Esophagus muscularis mucosa (tissue), 4 donors: ENCODE data around the gene CPA4. TPM values are rescaled to one million over a fixed set of nuclear protein-coding genes. Genes with fewer than 3 reads are reported as not detected.

Experiments used
- DNase-seq: peaks from one replicate; pipeline ENCODE4 v3.0.0-alpha.2; 2017; ENCODE audit errors: extremely low spot score
- H3K27ac ChIP-seq, 4 donors: fragments of 200-600 bp; sonication (generic); replicated peaks in 1 of 4; 1 replicate in 3 of 4; 2 replicates in 1 of 4; pipeline ENCODE4 v1.5.1; 2016 to 2019; ENCODE audit warnings: mild to moderate bottlenecking in 1 of 4
- H3K27me3 ChIP-seq, 4 donors: fragments of 200-600 bp; sonication (generic); one replicate each; pipeline versions ENCODE4 v1.5.1 to v1.6.0; 2016 to 2019
- H3K36me3 ChIP-seq, 4 donors: fragments of 200-600 bp; sonication (generic); one replicate each; pipeline ENCODE4 v1.5.1; 2016 to 2019
- H3K4me1 ChIP-seq, 4 donors: fragments of 200-600 bp; sonication (generic); one replicate each; pipeline ENCODE4 v1.5.1; 2016 to 2019
- H3K4me3 ChIP-seq, 4 donors: fragments of 200-600 bp; sonication (generic); 1 replicate in 2 of 4; 2 replicates in 2 of 4; pipeline ENCODE4 v1.5.1; 2016 to 2019; ENCODE audit warnings: mild to moderate bottlenecking in 4 of 4, moderate library complexity in 1 of 4
- H3K9me3 ChIP-seq, 4 donors: fragments of 200-600 bp; sonication (generic); 1 replicate in 3 of 4; 2 replicates in 1 of 4; pipeline ENCODE4 v1.5.1; 2016 to 2019
- EP300 ChIP-seq: sonication (generic); formaldehyde crosslinking; IDR thresholded peaks from one replicate; pipeline ENCODE4 v1.6.1; 2017; ENCODE audit warnings: antibody characterized with exemption
- POLR2A ChIP-seq: fragments of 450-650 bp; IDR thresholded peaks from one replicate; pipeline ENCODE4 v1.6.1; 2017; ENCODE audit warnings: antibody characterized with exemption, moderate library complexity, mild to moderate bottlenecking, low read depth
- POLR2AphosphoS5 ChIP-seq, 2 donors: sonication (generic); formaldehyde crosslinking; IDR thresholded peaks; one replicate each; pipeline ENCODE4 v1.6.1; 2017; ENCODE audit warnings: antibody characterized with exemption in 2 of 2
- WGBS: methylation state at CpG from one replicate; pipeline ENCODE4 v1.1.5; 2018; 5-methylcytosine and 5-hydroxymethylcytosine counted together
- intact Hi-C: fragments of 100-400 bp; cut with DNase I; formaldehyde crosslinking; loops from one replicate; pipeline ENCODE4 v1.15.1; 2023
- total RNA-seq, 4 donors: library from RNA; depleted of rRNA; stranded (reverse); fragments of >200 nt; gene quantifications; one replicate each; pipeline versions ENCODE4 v1.1.0 to v1.2.1, GENCODE V29; 2016
- TF ChIP-seq, protein P1 (sequence below), 3 experiments: fragments of 200-600 bp in 2 of 3; fragments of 450-650 bp in 1 of 3; sonication (generic) in 2 of 3; IDR thresholded peaks; one replicate each; pipeline ENCODE4 v1.5.1; 2017 to 2019; ENCODE audit warnings: antibody characterized with exemption in 3 of 3, mild to moderate bottlenecking in 2 of 3, moderate library complexity in 1 of 3

CPA4 gene
- total RNA-seq, 4 donors from 2014 or later, result not detected

DNA sequence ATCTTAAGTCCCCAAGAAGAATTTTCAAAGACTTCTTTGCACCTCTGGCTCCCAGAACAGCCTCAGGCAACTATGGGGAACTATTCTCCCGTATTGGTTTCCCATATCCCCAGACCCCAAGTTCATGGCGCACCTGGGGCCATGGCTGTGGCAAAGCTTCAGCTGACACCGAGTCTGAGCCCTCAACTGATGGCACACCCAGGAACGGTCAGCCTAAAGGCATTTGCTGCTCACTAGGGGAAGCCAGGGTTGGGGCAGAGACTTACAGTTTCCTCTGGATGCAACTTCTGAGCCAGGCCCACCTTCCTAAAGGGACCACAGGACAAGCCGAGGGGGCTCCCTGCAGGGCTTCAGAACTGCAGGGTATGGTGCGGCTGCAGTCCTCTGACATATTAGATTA lies 73.6 kb downstream of the CPA4 start:
- no peaks in the 10 kb centered on the region for H3K9me3 ChIP-seq
- H3K4me3 ChIP-seq, result no peak overlapping the region
- WGBS, result 91% methylated on average over 5 of the region's 6 CpGs
- no peak for TF ChIP-seq POLR2AphosphoS5 (IDR thresholded peaks at IDR 0.05)
- TF ChIP-seq, protein P1, sequence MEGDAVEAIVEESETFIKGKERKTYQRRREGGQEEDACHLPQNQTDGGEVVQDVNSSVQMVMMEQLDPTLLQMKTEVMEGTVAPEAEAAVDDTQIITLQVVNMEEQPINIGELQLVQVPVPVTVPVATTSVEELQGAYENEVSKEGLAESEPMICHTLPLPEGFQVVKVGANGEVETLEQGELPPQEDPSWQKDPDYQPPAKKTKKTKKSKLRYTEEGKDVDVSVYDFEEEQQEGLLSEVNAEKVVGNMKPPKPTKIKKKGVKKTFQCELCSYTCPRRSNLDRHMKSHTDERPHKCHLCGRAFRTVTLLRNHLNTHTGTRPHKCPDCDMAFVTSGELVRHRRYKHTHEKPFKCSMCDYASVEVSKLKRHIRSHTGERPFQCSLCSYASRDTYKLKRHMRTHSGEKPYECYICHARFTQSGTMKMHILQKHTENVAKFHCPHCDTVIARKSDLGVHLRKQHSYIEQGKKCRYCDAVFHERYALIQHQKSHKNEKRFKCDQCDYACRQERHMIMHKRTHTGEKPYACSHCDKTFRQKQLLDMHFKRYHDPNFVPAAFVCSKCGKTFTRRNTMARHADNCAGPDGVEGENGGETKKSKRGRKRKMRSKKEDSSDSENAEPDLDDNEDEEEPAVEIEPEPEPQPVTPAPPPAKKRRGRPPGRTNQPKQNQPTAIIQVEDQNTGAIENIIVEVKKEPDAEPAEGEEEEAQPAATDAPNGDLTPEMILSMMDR (IDR thresholded peaks at IDR 0.05), result no peak
- no peak overlapping the region for H3K27ac ChIP-seq
- no peak for DNase-seq
- intact Hi-C loops, result no loop called here
- peaks cover 0 to 32% (median 26%) of the 10 kb centered on the region in 4 donors for H3K4me1 ChIP-seq
- no peaks in the 10 kb centered on the region for H3K27me3 ChIP-seq
- H3K36me3 ChIP-seq, result no peaks in the 10 kb centered on the region

DNA sequence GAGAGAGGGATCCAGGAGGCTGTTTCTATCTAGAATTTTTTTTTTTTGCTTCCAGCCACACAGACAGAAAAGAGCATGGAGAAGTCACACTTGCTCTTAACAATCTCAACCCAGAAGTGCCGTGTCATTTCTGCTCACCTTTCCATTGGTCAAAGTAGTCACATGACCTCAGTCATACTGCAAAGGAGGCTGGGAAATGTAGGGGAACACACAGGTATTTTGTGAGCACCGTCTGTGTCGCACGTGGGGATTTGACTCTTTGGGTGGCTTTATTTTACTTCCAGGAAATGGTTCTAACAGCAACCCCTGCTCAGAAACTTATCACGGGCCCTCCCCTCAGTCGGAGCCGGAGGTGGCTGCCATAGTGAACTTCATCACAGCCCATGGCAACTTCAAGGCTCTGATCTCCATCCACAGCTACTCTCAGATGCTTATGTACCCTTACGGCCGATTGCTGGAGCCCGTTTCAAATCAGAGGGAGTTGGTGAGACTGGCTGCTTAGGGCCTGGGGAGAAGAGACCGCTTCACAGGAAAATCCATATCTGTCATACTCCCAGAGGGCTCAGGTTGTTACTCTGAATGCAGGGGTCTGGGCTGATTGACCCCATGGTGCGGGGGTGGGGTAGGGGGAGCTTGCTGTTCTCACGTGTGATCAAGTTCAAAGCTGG lies 74.3 kb downstream of the CPA4 start:
- no peak for DNase-seq
- TF ChIP-seq POLR2A, result no peak
- TF ChIP-seq POLR2AphosphoS5 (IDR thresholded peaks at IDR 0.05), result no peak
- TF ChIP-seq, protein P1 (IDR thresholded peaks at IDR 0.05), result no peak
- no peak for TF ChIP-seq EP300
- WGBS, result 89% methylated on average over 13 of the region's 13 CpGs
- no peaks in the 10 kb centered on the region for H3K27me3 ChIP-seq
- H3K4me3 ChIP-seq, result no peak overlapping the region
- H3K36me3 ChIP-seq, result no peaks in the 10 kb centered on the region
- H3K9me3 ChIP-seq, result no peaks in the 10 kb centered on the region
- H3K4me1 ChIP-seq, result peaks cover 0 to 39% (median 32%) of the 10 kb centered on the region in 4 donors
- intact Hi-C loops, result no loop called here
- no peak overlapping the region for H3K27ac ChIP-seq

DNA sequence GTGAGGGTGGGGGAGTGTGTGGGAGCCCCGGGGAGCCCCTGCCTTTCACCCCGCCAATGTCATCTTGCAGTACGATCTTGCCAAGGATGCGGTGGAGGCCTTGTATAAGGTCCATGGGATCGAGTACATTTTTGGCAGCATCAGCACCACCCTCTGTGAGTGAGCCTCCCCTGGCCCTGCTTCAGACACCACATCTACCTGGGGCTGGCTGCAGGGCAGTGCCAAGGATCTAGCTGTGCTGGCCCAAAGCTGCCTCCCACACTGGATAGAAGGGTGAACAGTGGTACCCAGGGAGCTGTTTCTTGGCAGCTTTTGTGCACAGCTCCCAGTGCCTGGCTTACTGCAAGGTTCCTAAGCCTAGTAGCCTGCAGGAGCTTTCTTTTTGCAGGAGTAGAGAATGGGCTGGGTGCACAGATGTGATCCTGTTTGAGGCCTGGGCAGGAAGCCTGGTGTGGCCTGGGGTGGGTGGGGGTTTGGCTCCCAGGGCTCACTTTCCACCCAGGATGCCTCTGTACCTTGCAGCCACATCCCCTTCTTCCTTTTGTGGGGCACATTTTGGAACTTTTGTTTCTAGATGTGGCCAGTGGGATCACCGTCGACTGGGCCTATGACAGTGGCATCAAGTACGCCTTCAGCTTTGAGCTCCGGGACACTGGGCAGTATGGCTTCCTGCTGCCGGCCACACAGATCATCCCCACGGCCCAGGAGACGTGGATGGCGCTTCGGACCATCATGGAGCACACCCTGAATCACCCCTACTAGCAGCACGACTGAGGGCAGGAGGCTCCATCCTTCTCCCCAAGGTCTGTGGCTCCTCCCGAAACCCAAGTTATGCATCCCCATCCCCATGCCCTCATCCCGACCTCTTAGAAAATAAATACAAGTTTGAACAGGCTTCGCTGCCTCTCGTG lies 75.1 kb downstream of the CPA4 start:
- Histone ChIP-seq H3K4me1 (peaks cover 8 to 47% (median 41%) of the 10 kb centered on the region in 4 donors), H3K27me3 (no peaks in the 10 kb centered on the region), H3K9me3 (no peaks in the 10 kb centered on the region), H3K27ac (no peak overlapping the region), H3K36me3 (no peaks in the 10 kb centered on the region), H3K4me3 (no peak overlapping the region)
- TF ChIP-seq POLR2A (no peak), EP300 (no peak)
- TF ChIP-seq, protein P1 (IDR thresholded peaks at IDR 0.05), result no peak
- intact Hi-C loops, result no loop called here
- WGBS, result 91% methylated on average over 9 of the region's 19 CpGs
- DNase-seq, result no peak

- no peak for DNase-seq
- 64% methylated on average over 8 of the region's 10 CpGs for WGBS
- TF ChIP-seq POLR2AphosphoS5 (IDR thresholded peaks at IDR 0.05) (no peak), EP300 (no peak), POLR2A (no peak)
- TF ChIP-seq, protein P1 (IDR thresholded peaks at IDR 0.05), result no peak
- Histone ChIP-seq H3K4me1 (peaks cover 12 to 58% (median 52%) of the 10 kb centered on the region in 4 donors), H3K27ac (no peak overlapping the region), H3K27me3 (no peaks in the 10 kb centered on the region), H3K9me3 (no peaks in the 10 kb centered on the region), H3K4me3 (no peak overlapping the region), H3K36me3 (no peaks in the 10 kb centered on the region)
- intact Hi-C loops, result no loop called here
Observed at GRCh38 chr7:130369110-130369711, 76.2 kb downstream of the CPA4 start.
